ENCODE data around the gene PTPRA. TPM values are rescaled to one million over a fixed set of nuclear protein-coding genes. Genes with fewer than 3 reads are reported as not detected.
"Not testable (repeated sequence)": the region's sequence is repeated elsewhere in the genome, so short reads cannot be mapped to it uniquely, and the experiment has no call there.

PTPRA gene
- polyA plus RNA-seq: 10 to 100 TPM; 11.5 to 21.7 TPM

- WGBS, 2 donors: 0 to 1% methylated on average over 82 to 83 of the region's 83 CpGs
Observed at GRCh38 chr20:2873010-2873746, at the start of gene PTPRA. PTPRA (plus strand) TSS chr20:2873481; CDS start chr20:2964278, 90,797 bp downstream.

DNA sequence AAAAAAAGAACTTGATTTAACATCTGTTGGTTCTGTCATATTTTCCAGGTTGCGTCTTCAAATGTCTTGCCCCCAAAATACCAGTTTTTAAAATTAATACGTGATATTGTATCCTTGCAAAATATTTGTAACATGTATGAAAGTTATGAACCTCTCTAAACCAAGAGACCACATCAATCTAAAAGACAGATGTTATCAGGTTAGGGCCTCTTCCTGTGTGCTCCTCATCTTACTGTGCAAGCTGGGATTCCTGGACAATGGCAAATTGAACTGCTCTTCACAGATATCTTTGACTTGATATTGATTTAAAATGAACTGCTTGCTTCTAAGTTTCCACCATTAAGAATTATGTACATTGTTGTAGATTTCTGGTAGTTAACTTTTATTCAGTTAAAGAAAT lies 47.5 kb upstream of the PTPRA start:
- Histone ChIP-seq H3K36me3 (ENCODE audit: control insufficient read depth in 2 of 2, insufficient read depth in 2 of 2, low read length in 1 of 2) (no peaks in the 10 kb centered on the region), H3K27ac (ENCODE audit: low read depth in 2 of 2, low read length in 1 of 2) (no peak overlapping the region), H3K4me3 (ENCODE audit: low read depth in 1 of 2, low read length in 2 of 2) (no peak overlapping the region), H3K9me3 (ENCODE audit: control insufficient read depth in 2 of 2, insufficient read depth in 1 of 2, low read depth in 1 of 2, low read length in 1 of 2) (no peaks in the 10 kb centered on the region), H3K4me1 (ENCODE audit: control insufficient read depth in 2 of 2, insufficient read depth in 2 of 2, low read length in 1 of 2) (peaks cover 0 to 2% of the 10 kb centered on the region in 2 donors), H3K27me3 (ENCODE audit: control insufficient read depth in 1 of 2, insufficient read depth in 2 of 2, low read length in 2 of 2) (peaks cover 3 to 11% of the 10 kb centered on the region in 2 donors)
- 79 to 85% methylated on average over 2 of the region's 2 CpGs for WGBS, 2 donors

More at GRCh38 chr20:2873010-2873746, at the start of gene PTPRA:
- Histone ChIP-seq H3K4me1 (ENCODE audit: control insufficient read depth in 2 of 2, insufficient read depth in 2 of 2, low read length in 1 of 2) (peaks cover 6 to 14% of the 10 kb centered on the region in 2 donors), H3K27me3 (ENCODE audit: control insufficient read depth in 1 of 2, insufficient read depth in 2 of 2, low read length in 2 of 2) (no peaks in the 10 kb centered on the region), H3K4me3 (ENCODE audit: low read depth in 1 of 2, low read length in 2 of 2) (peak within 1 kb of the TSS; percentile 82 to 92), H3K9me3 (ENCODE audit: control insufficient read depth in 2 of 2, insufficient read depth in 1 of 2, low read depth in 1 of 2, low read length in 1 of 2) (no peaks in the 10 kb centered on the region), H3K36me3 (ENCODE audit: control insufficient read depth in 2 of 2, insufficient read depth in 2 of 2, low read length in 1 of 2) (no peaks in the 10 kb centered on the region), H3K27ac (ENCODE audit: low read depth in 2 of 2, low read length in 1 of 2) (peak within 1 kb of the TSS; percentile 84 to 87)

- no peak overlapping the region for H3K4me3 ChIP-seq (ENCODE audit: low read depth in 1 of 2, low read length in 2 of 2)
- no peaks in the 10 kb centered on the region for H3K9me3 ChIP-seq (ENCODE audit: control insufficient read depth in 2 of 2, insufficient read depth in 1 of 2, low read depth in 1 of 2, low read length in 1 of 2)
- no peak overlapping the region for H3K27ac ChIP-seq (ENCODE audit: low read depth in 2 of 2, low read length in 1 of 2)
- no peaks in the 10 kb centered on the region for H3K4me1 ChIP-seq (ENCODE audit: control insufficient read depth in 2 of 2, insufficient read depth in 2 of 2, low read length in 1 of 2)
- 85 to 89% methylated on average over 4 of the region's 4 CpGs for WGBS, 2 donors
- no peaks in the 10 kb centered on the region for H3K36me3 ChIP-seq (ENCODE audit: control insufficient read depth in 2 of 2, insufficient read depth in 2 of 2, low read length in 1 of 2)
- peaks cover 3% of the 10 kb centered on the region in 2 donors for H3K27me3 ChIP-seq (ENCODE audit: control insufficient read depth in 1 of 2, insufficient read depth in 2 of 2, low read length in 2 of 2)
Observed at GRCh38 chr20:2826655-2827054, 46.6 kb upstream of the PTPRA start.

GRCh38 chr20:2829376-2829775 lies 43.9 kb upstream of the PTPRA start:
- no peaks in the 10 kb centered on the region for H3K36me3 ChIP-seq (ENCODE audit: control insufficient read depth in 2 of 2, insufficient read depth in 2 of 2, low read length in 1 of 2)
- 78 to 79% methylated on average over 6 of the region's 6 CpGs for WGBS, 2 donors
- H3K27me3 ChIP-seq (ENCODE audit: control insufficient read depth in 1 of 2, insufficient read depth in 2 of 2, low read length in 2 of 2): peaks cover 2 to 3% of the 10 kb centered on the region in 2 donors
- no peaks in the 10 kb centered on the region for H3K4me1 ChIP-seq (ENCODE audit: control insufficient read depth in 2 of 2, insufficient read depth in 2 of 2, low read length in 1 of 2)
- H3K9me3 ChIP-seq (ENCODE audit: control insufficient read depth in 2 of 2, insufficient read depth in 1 of 2, low read depth in 1 of 2, low read length in 1 of 2): no peaks in the 10 kb centered on the region
- no peak overlapping the region for H3K27ac ChIP-seq (ENCODE audit: low read depth in 2 of 2, low read length in 1 of 2)
- H3K4me3 ChIP-seq (ENCODE audit: low read depth in 1 of 2, low read length in 2 of 2): no peak overlapping the region

GRCh38 chr20:2831206-2831605 lies 42.1 kb upstream of the PTPRA start:
- not testable (repeated sequence) for H3K36me3 ChIP-seq (ENCODE audit: control insufficient read depth in 2 of 2, insufficient read depth in 2 of 2, low read length in 1 of 2); H3K9me3 ChIP-seq (ENCODE audit: control insufficient read depth in 2 of 2, insufficient read depth in 1 of 2, low read depth in 1 of 2, low read length in 1 of 2); H3K4me1 ChIP-seq (ENCODE audit: control insufficient read depth in 2 of 2, insufficient read depth in 2 of 2, low read length in 1 of 2); H3K27me3 ChIP-seq (ENCODE audit: control insufficient read depth in 1 of 2, insufficient read depth in 2 of 2, low read length in 2 of 2); H3K27ac ChIP-seq (ENCODE audit: low read depth in 2 of 2, low read length in 1 of 2); H3K4me3 ChIP-seq (ENCODE audit: low read depth in 1 of 2, low read length in 2 of 2)
- WGBS, 2 donors: 73 to 81% methylated on average over 7 of the region's 7 CpGs

- no peak overlapping the region for H3K4me3 ChIP-seq (ENCODE audit: low read depth in 1 of 2, low read length in 2 of 2)
- 86 to 88% methylated on average over 1 of the region's 1 CpG for WGBS, 2 donors
- H3K27me3 ChIP-seq (ENCODE audit: control insufficient read depth in 1 of 2, insufficient read depth in 2 of 2, low read length in 2 of 2): peaks cover 0 to 2% of the 10 kb centered on the region in 2 donors
- no peak overlapping the region for H3K27ac ChIP-seq (ENCODE audit: low read depth in 2 of 2, low read length in 1 of 2)
- peaks cover 0 to 6% of the 10 kb centered on the region in 2 donors for H3K36me3 ChIP-seq (ENCODE audit: control insufficient read depth in 2 of 2, insufficient read depth in 2 of 2, low read length in 1 of 2)
- H3K4me1 ChIP-seq (ENCODE audit: control insufficient read depth in 2 of 2, insufficient read depth in 2 of 2, low read length in 1 of 2): no peaks in the 10 kb centered on the region
- no peaks in the 10 kb centered on the region for H3K9me3 ChIP-seq (ENCODE audit: control insufficient read depth in 2 of 2, insufficient read depth in 1 of 2, low read depth in 1 of 2, low read length in 1 of 2)
Observed at GRCh38 chr20:2833761-2834160, 39.5 kb upstream of the PTPRA start.

- Histone ChIP-seq H3K36me3 (ENCODE audit: control insufficient read depth in 2 of 2, insufficient read depth in 2 of 2, low read length in 1 of 2) (peaks cover 0 to 6% of the 10 kb centered on the region in 2 donors), H3K9me3 (ENCODE audit: control insufficient read depth in 2 of 2, insufficient read depth in 1 of 2, low read depth in 1 of 2, low read length in 1 of 2) (no peaks in the 10 kb centered on the region), H3K4me3 (ENCODE audit: low read depth in 1 of 2, low read length in 2 of 2) (no peak overlapping the region), H3K27me3 (ENCODE audit: control insufficient read depth in 1 of 2, insufficient read depth in 2 of 2, low read length in 2 of 2) (peaks cover 0 to 2% of the 10 kb centered on the region in 2 donors), H3K4me1 (ENCODE audit: control insufficient read depth in 2 of 2, insufficient read depth in 2 of 2, low read length in 1 of 2) (peaks cover 0 to under 1% of the 10 kb centered on the region in 2 donors), H3K27ac (ENCODE audit: low read depth in 2 of 2, low read length in 1 of 2) (no peak overlapping the region)
- WGBS, 2 donors: 91 to 94% methylated on average over 14 of the region's 14 CpGs
Observed at GRCh38 chr20:2834401-2835110, 38.7 kb upstream of the PTPRA start.

DNA sequence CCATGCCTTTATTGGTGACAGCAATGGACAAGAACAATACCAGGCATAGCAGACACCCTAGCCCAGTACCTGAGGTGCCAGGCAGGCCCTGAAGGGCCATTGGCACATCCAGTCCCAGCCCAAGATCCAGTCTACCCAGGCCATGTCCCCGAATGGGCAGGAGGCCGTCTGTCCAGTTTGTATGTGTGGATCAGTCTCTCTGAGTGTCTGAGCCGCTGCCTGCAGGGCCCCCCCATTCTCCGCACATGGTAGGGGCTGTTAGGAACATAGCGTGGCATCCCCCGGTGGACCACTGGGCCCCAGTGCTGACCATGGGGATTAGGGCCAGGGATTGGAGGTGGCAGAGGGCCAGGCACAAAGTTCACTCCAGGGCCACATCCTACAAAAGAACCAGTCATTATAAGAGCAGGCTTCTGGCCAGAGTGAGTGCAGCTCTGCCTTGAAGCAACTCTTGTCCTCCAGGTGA lies 37.9 kb upstream of the PTPRA start:
- Histone ChIP-seq H3K36me3 (ENCODE audit: control insufficient read depth in 2 of 2, insufficient read depth in 2 of 2, low read length in 1 of 2) (peaks cover 0 to 6% of the 10 kb centered on the region in 2 donors), H3K27ac (ENCODE audit: low read depth in 2 of 2, low read length in 1 of 2) (no peak overlapping the region), H3K4me3 (ENCODE audit: low read depth in 1 of 2, low read length in 2 of 2) (no peak overlapping the region), H3K27me3 (ENCODE audit: control insufficient read depth in 1 of 2, insufficient read depth in 2 of 2, low read length in 2 of 2) (no peaks in the 10 kb centered on the region), H3K4me1 (ENCODE audit: control insufficient read depth in 2 of 2, insufficient read depth in 2 of 2, low read length in 1 of 2) (peaks cover 0 to 5% of the 10 kb centered on the region in 2 donors), H3K9me3 (ENCODE audit: control insufficient read depth in 2 of 2, insufficient read depth in 1 of 2, low read depth in 1 of 2, low read length in 1 of 2) (no peaks in the 10 kb centered on the region)
- 90% methylated on average over 6 of the region's 6 CpGs for WGBS, 2 donors

GRCh38 chr20:2836035-2836434 lies 37.2 kb upstream of the PTPRA start:
- H3K27me3 ChIP-seq (ENCODE audit: control insufficient read depth in 1 of 2, insufficient read depth in 2 of 2, low read length in 2 of 2): no peaks in the 10 kb centered on the region
- no peaks in the 10 kb centered on the region for H3K9me3 ChIP-seq (ENCODE audit: control insufficient read depth in 2 of 2, insufficient read depth in 1 of 2, low read depth in 1 of 2, low read length in 1 of 2)
- 79 to 82% methylated on average over 5 of the region's 5 CpGs for WGBS, 2 donors
- H3K36me3 ChIP-seq (ENCODE audit: control insufficient read depth in 2 of 2, insufficient read depth in 2 of 2, low read length in 1 of 2): peaks cover 0 to 6% of the 10 kb centered on the region in 2 donors
- no peak overlapping the region for H3K4me3 ChIP-seq (ENCODE audit: low read depth in 1 of 2, low read length in 2 of 2)
- peaks cover 0 to 5% of the 10 kb centered on the region in 2 donors for H3K4me1 ChIP-seq (ENCODE audit: control insufficient read depth in 2 of 2, insufficient read depth in 2 of 2, low read length in 1 of 2)
- no peak overlapping the region for H3K27ac ChIP-seq (ENCODE audit: low read depth in 2 of 2, low read length in 1 of 2)

All from esophagus (tissue), 2 donors.